Adipocyte (in vitro differentiated cells): ENCODE measurements around the gene EGFL8.

ENCODE experiments used
- DNase-seq: peaks from one replicate; pipeline ENCODE4 v3.0.0-alpha.2; 2015; ENCODE audit warnings: low read depth
- H3K27me3 ChIP-seq: replicated peaks from 2 replicates; pipeline ENCODE4 v1.7.0; 2013; ENCODE audit warnings: mild to moderate bottlenecking, low read length, moderate library complexity; ENCODE audit not compliant: control insufficient read depth, insufficient read depth
- H3K36me3 ChIP-seq: 2 replicates; pipeline ENCODE4 v1.7.0; 2013; ENCODE audit warnings: low read length, mild to moderate bottlenecking, moderate library complexity; ENCODE audit not compliant: control insufficient read depth, insufficient read depth, severe bottlenecking
- H3K4me1 ChIP-seq: 2 replicates; pipeline ENCODE4 v1.7.0; 2013; ENCODE audit warnings: mild to moderate bottlenecking, low read length, moderate library complexity; ENCODE audit not compliant: control insufficient read depth, insufficient read depth
- H3K4me3 ChIP-seq: 2 replicates; pipeline ENCODE4 v1.7.0; 2013; ENCODE audit warnings: mild to moderate bottlenecking, low read length, moderate library complexity
- H3K9ac ChIP-seq: 2 replicates; pipeline ENCODE4 v1.7.0; 2013; ENCODE audit warnings: mild to moderate bottlenecking, low read length, moderate library complexity
- H3K9me3 ChIP-seq: 2 replicates; pipeline ENCODE4 v1.7.0; 2013; ENCODE audit warnings: mild to moderate bottlenecking, low read length, moderate library complexity; ENCODE audit not compliant: control insufficient read depth

The EGFL8 gene

DNA sequence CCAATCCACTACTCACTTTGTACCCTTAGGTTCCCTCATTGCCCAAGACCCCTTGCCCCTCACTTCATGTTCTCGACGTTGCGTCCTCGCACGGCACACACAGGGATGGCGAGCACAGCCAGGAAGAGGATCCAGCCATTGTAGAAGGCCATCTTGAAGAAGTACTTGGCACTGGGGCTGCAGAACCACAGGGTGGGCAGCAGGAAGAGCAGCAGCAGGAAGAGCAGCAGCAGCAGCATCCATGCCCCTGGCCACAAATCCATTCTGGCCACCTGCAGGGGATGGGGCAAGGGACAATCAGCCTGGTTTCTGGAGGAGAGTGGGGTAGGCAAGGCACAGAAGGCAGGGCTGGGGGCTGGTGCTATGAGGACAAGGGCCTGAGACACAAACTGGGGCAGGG is 6.8 kb downstream of the EGFL8 start:
- Histone ChIP-seq H3K9me3 (no peaks in the 10 kb centered on the region), H3K4me3 (no peak overlapping the region), H3K27me3 (no peaks in the 10 kb centered on the region), H3K4me1 (peaks cover 19% of the 10 kb centered on the region), H3K36me3 (peaks cover 35% of the 10 kb centered on the region), H3K9ac (no peak overlapping the region)
- no peak for DNase-seq

DNA sequence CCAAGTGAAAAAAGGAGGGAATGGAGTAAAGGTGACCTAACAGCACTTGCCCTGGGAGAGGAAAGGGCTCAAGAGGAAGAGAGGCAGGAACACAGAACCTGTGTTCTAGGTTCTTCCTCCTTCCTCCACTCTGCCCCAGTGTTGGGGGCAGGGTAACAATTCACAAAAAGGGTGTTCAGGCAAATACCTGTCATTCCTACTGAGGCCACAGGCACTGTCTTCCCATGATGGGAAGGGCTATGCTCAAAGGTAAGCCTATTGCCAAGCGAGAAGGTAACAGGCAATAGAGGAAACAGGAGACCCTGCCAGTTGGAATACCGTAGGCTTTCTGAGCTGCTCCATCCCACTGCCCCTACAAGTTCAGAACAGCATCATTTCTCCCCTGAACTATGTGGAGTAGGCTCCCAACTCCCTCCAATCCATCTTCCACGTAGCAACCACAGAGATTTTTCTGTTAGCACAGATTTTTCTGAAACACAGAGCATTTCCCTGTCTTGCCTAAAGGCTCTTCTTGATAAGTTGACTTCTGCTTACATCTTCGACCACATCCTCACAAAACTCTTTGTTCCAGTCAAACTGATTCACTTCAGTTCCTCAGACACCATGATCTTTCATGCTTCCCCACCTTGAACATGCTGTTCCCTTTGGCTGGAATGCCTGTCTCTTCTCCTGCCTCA is 8.8 kb downstream of the EGFL8 start:
- Histone ChIP-seq H3K9ac (no peak overlapping the region), H3K27me3 (no peaks in the 10 kb centered on the region), H3K9me3 (no peaks in the 10 kb centered on the region), H3K4me3 (no peak overlapping the region), H3K4me1 (peaks cover 32% of the 10 kb centered on the region), H3K36me3 (peaks cover 19% of the 10 kb centered on the region)
- no peak for DNase-seq

DNA sequence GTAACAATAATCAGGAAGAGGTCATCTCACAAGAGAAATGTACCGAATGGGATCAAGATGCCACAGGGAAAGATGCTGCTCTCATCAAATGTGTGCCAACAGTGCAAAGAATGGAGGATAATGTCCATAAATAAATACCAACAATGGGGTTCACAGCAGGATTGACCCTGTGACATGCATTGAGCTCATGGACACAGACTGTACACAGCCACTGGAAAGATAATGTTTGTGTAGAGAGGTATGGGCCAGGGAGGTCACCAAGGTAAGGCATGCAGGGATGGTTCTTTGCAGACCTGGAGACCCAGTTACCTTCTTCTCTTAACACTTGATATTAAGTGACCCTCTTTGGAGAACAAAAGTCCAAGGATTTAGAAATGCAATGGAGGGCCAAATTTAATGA is 10.0 kb downstream of the EGFL8 start:
- DNase-seq = no peak
- peaks cover 34% of the 10 kb centered on the region for H3K4me1 ChIP-seq
- H3K4me3 ChIP-seq = no peak overlapping the region

DNA sequence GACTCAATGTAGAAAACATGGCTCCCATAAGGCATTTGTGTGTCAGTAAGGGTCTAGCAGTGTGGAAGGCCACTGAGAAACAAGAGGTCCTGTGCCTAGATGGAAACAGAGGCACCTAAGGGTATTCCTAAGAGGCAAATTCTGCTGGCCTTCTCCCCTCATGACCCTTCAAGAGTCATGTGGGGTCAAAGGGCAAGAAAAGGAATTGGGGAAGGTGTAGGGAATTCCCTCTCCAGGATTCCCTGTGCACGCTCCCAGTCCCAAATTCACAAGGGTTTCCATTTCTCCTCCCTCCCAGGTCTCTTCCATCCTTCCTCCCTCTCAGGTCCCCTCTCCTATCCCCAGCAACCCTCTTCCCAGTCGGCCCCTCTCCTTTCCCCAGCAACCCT is 10.9 kb downstream of the EGFL8 start:
- Histone ChIP-seq H3K4me1 (peaks cover 35% of the 10 kb centered on the region), H3K27me3 (no peaks in the 10 kb centered on the region), H3K9me3 (no peaks in the 10 kb centered on the region), H3K36me3 (peaks cover 12% of the 10 kb centered on the region), H3K4me3 (peak overlapping the region; percentile 97), H3K9ac (peak overlapping the region; percentile 98)
- DNase-seq = no peak

More for the DNA sequence above, 10.0 kb downstream of the EGFL8 start:
- H3K27me3 ChIP-seq = no peaks in the 10 kb centered on the region
- no peak overlapping the region for H3K9ac ChIP-seq
- no peaks in the 10 kb centered on the region for H3K9me3 ChIP-seq
- peaks cover 13% of the 10 kb centered on the region for H3K36me3 ChIP-seq

DNA sequence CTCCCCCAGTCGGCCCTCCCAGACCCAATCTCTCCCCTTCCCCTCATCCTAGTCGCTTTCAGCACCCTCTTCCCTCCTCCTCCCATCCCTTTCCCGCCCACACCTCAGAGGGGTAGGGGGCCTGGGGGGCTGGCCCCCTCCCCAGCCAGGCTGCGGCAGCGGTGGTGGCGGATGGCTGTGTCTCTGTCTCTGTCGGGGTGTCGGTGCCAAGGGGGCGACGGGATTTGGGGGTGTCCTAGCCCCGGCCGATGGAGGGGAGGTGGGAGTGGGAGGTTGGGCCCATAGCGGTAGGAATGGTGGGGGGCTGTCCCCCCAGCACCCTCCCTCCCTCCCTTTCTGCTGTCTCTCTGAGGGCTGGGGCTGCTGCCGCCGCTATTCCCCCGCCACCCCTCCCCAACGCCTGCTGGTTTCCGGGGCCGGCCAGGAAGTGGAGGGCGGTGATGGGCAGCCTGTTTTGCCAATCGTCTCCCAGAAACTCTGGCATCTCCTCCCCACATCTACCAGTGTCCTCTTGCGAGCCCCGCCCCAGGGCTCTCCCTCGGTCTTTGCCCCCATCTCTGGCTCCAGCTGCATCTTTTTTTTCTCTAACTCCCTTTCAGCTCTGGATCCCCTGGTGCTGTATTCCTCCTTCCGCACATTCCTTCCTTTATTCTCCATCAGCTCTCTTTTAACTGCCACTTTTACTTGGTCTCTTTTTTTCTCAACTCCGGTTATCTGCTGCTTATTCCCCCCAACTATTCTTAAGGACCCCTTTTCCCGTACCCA is 11.5 kb downstream of the EGFL8 start, which contains the start of gene AGPAT1:
Gene AGPAT1, minus strand, starts transcription at position 374 of the 765 bp plus-strand sequence. CDS start 4,588 bp downstream, outside the sequence.
- no peaks in the 10 kb centered on the region for H3K9me3 ChIP-seq
- H3K4me1 ChIP-seq = peaks cover 35% of the 10 kb centered on the region
- H3K36me3 ChIP-seq = peaks cover 13% of the 10 kb centered on the region
- no peaks in the 10 kb centered on the region for H3K27me3 ChIP-seq
- peak within 1 kb of the TSS; percentile 98 for H3K9ac ChIP-seq
- H3K4me3 ChIP-seq = peak within 1 kb of the TSS; percentile 97
- peak; percentile 99 for DNase-seq

GRCh38 chr6:32176476-32177182 is 12.2 kb downstream of the EGFL8 start:
- DNase-seq = peak; percentile 68
- H3K36me3 ChIP-seq = peaks cover 18% of the 10 kb centered on the region
- no peaks in the 10 kb centered on the region for H3K27me3 ChIP-seq
- H3K9me3 ChIP-seq = no peaks in the 10 kb centered on the region
- peaks cover 35% of the 10 kb centered on the region for H3K4me1 ChIP-seq
- H3K9ac ChIP-seq = peak overlapping the region; percentile 92
- peak overlapping the region; percentile 97 for H3K4me3 ChIP-seq

- no peak for DNase-seq
- H3K4me3 ChIP-seq = peak overlapping the region; percentile 97
- H3K27me3 ChIP-seq = no peaks in the 10 kb centered on the region
- H3K36me3 ChIP-seq = peaks cover 20% of the 10 kb centered on the region
- no peaks in the 10 kb centered on the region for H3K9me3 ChIP-seq
- peaks cover 35% of the 10 kb centered on the region for H3K4me1 ChIP-seq
- H3K9ac ChIP-seq = peak overlapping the region; percentile 92
Observed at GRCh38 chr6:32177183-32177787, 12.9 kb downstream of the EGFL8 start.

- DNase-seq = peak; percentile 100
- H3K9ac ChIP-seq = peak within 1 kb of the TSS; percentile 92
Observed at GRCh38 chr6:32177788-32178546, 13.6 kb downstream of the EGFL8 start, which contains the start of gene RNF5. TSS of gene RNF5 (plus strand) at chr6:32178405. CDS start at chr6:32178512, 107 bp downstream.

DNA sequence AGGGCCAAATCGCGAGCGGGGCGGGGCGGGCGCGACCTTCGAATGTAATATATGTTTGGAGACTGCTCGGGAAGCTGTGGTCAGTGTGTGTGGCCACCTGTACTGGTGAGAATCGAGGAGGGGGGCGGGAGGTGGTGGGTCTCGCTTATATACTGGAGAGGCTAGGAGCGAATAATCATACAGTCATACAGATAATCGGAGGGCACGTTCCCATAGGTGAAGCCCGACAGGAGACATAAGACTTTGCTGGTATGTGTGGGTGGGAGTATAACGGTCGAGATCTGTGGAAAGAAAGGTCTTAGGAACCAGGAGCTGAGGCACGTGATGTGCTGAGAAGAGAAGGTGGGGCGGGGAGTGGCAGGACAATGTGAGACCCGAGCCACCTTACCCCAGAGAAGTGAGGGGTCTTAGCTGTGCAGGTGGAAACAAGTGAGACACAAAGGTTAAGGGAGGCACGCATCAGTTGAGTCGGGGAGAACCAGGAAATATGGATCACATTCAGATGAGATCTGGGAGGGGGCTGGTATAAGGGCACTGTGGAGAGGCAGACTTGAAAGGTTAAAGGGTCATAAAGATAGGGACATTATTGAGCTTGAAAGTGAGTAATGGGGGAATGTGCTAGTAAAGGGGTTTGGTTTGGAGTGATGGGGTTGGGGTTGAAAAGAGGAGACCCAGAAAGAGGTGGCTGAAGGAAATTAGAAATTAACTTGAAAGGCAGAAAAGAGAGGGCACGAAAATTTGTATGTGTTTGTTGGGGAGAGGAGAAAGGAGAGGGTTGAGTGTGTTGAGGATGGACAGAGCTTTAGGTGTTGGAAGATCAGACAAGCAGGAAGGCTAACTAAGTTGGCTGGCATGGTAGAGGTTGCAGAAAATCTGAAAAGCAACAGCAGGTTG is 14.4 kb downstream of the EGFL8 start:
- Histone ChIP-seq H3K36me3 (peaks cover 23% of the 10 kb centered on the region), H3K27me3 (no peaks in the 10 kb centered on the region), H3K9ac (peak overlapping the region; percentile 92), H3K4me1 (peaks cover 35% of the 10 kb centered on the region), H3K4me3 (peak overlapping the region; percentile 97), H3K9me3 (no peaks in the 10 kb centered on the region)
- DNase-seq = peak; percentile 40

More at GRCh38 chr6:32177788-32178546, 13.6 kb downstream of the EGFL8 start, which contains the start of gene RNF5:
- Histone ChIP-seq H3K27me3 (no peaks in the 10 kb centered on the region), H3K4me1 (peaks cover 35% of the 10 kb centered on the region), H3K4me3 (peak within 1 kb of the TSS; percentile 97), H3K36me3 (peaks cover 23% of the 10 kb centered on the region), H3K9me3 (no peaks in the 10 kb centered on the region)
